Measurements from ENCODE around the gene ERGIC1. TPM values are rescaled to one million over a fixed set of nuclear protein-coding genes. Genes with fewer than 3 reads are reported as not detected.
A peak's percentile ranks its signal among the peaks of the same experiment; 100 is the strongest.

Gene ERGIC1
- total RNA-seq, 1 experiment from 2014 or later = 89.8 TPM

DNA sequence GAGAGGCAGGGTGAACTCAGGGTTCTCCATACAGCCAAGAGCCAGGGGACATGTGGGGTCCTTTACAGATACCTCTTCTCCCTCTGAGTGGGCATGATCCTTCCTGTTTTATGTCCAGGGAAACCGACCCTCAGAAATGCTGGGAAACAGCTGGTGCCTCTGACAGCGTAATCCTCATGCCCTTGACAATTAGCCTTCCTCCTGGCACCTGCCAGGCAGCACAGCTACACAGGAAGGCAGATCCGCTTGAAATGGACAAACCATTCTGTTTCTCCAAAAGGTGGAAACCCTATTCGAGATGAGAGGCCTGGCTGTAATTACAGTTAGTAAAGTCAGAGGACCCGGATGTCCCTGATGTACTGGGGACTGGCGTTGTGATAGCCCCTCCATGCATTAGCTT, 7.2 kb downstream of the ERGIC1 start:
- CTCF ChIA-PET = interaction anchor here (0.7 kb wide), 1 partner anchor 69 kb away, joined by 3 read pairs; no protein-coding TSS in a partner anchor
- H3K4me3 Mint-ChIP-seq = no peak overlapping the region
- peaks cover 7% of the 10 kb centered on the region for H3K36me3 Mint-ChIP-seq
- POLR2A ChIA-PET = no interaction called here
- no peak for ATAC-seq
- TF ChIP-seq TEAD4 (CRISPR knock-in tag; IDR thresholded peaks at IDR 0.05) (no peak), FOXP4 (CRISPR knock-in tag; IDR thresholded peaks at IDR 0.05) (no peak), NR2C2 (CRISPR knock-in tag; IDR thresholded peaks at IDR 0.05) (no peak), MLX (CRISPR knock-in tag; IDR thresholded peaks at IDR 0.05) (no peak), ZNF671 (CRISPR knock-in tag; IDR thresholded peaks at IDR 0.05) (no peak), NFATC4 (CRISPR knock-in tag; IDR thresholded peaks at IDR 0.05) (no peak), KAT7 (CRISPR knock-in tag; IDR thresholded peaks at IDR 0.05; ENCODE audit: borderline replicate concordance) (no peak)
- no peak overlapping the region for H3K27ac Mint-ChIP-seq
- H3K27me3 Mint-ChIP-seq (ENCODE audit: low read depth) = no peaks in the 10 kb centered on the region
- H3K4me1 Mint-ChIP-seq = peaks cover 23% of the 10 kb centered on the region
- H3K9me3 Mint-ChIP-seq = no peaks in the 10 kb centered on the region
- no peak for DNase-seq (ENCODE audit: low spot score)

DNA sequence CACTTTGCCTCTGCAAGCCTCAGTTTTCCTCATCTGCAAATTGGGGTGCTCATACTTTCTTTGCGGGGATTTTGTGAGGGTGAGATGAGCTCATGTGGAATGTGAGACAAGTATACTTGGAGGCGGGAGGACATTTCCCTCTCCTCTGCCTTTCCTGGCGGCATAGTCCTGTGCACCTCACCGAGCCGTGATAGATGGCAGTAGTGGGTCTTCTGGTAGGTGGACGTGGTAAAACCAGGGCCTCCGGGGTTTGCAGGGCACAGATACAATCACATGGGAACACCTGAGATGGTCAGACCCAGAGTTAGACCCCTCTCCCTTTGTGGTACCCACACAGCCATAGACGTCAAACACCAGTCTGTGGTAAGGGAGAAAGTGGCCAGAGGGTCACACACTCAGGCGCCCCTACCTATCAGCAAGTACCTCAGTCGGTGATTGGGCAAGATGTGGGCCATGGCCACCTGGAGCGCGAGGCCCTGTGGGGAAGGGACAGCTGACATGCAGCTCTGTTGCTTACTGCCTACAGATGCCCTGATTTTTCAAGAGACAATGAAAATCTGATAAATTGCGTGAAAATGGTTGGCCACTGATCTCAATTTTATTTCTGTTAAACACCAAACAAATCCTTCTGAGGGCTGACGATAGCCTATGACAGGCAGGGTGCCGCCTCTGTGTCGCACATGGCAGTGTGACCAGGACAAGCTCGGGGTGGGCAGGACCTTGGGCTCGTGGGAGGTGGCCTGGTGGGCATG, 9.9 kb downstream of the ERGIC1 start:
- ChIA-PET POLR2A (no interaction called here), CTCF (interaction anchor here (0.6 to 1.5 kb wide), 7 partner anchors 10 to 137 kb away, joined by 3 to 6 read pairs (median 4); partner anchors contain the start of gene ERGIC1)
- no peaks in the 10 kb centered on the region for H3K27me3 Mint-ChIP-seq (ENCODE audit: low read depth)
- peaks cover 24% of the 10 kb centered on the region for H3K4me1 Mint-ChIP-seq
- H3K27ac Mint-ChIP-seq = peak overlapping the region; percentile 38; the same call in 1 of the 2 replicates
- peaks cover 7% of the 10 kb centered on the region for H3K36me3 Mint-ChIP-seq
- no peaks in the 10 kb centered on the region for H3K9me3 Mint-ChIP-seq
- no peak for TF ChIP-seq CBFB (CRISPR knock-in tag; IDR thresholded peaks at IDR 0.05; ENCODE audit: low read depth)
- TF ChIP-seq TEAD1 (CRISPR knock-in tag; IDR thresholded peaks at IDR 0.05) = no peak
- no peak for TF ChIP-seq HMGA2 (CRISPR knock-in tag; IDR thresholded peaks at IDR 0.05)
- TF ChIP-seq FOXP1 (CRISPR knock-in tag; IDR thresholded peaks at IDR 0.05; ENCODE audit: borderline replicate concordance) = no peak
- TF ChIP-seq, protein P1, sequence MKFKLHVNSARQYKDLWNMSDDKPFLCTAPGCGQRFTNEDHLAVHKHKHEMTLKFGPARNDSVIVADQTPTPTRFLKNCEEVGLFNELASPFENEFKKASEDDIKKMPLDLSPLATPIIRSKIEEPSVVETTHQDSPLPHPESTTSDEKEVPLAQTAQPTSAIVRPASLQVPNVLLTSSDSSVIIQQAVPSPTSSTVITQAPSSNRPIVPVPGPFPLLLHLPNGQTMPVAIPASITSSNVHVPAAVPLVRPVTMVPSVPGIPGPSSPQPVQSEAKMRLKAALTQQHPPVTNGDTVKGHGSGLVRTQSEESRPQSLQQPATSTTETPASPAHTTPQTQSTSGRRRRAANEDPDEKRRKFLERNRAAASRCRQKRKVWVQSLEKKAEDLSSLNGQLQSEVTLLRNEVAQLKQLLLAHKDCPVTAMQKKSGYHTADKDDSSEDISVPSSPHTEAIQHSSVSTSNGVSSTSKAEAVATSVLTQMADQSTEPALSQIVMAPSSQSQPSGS (CRISPR knock-in tag; IDR thresholded peaks at IDR 0.05; ENCODE audit: borderline replicate concordance, low read depth) = no peak
- TF ChIP-seq TEAD4 (CRISPR knock-in tag; IDR thresholded peaks at IDR 0.05) = no peak
- TF ChIP-seq TCF7 (CRISPR knock-in tag; IDR thresholded peaks at IDR 0.05; ENCODE audit: low read depth) = no peak
- TF ChIP-seq ELF4 (CRISPR knock-in tag; IDR thresholded peaks at IDR 0.05; ENCODE audit: low read depth) = no peak
- no peak for TF ChIP-seq GABPB1 (CRISPR knock-in tag; IDR thresholded peaks at IDR 0.05)
- TF ChIP-seq, protein P2, sequence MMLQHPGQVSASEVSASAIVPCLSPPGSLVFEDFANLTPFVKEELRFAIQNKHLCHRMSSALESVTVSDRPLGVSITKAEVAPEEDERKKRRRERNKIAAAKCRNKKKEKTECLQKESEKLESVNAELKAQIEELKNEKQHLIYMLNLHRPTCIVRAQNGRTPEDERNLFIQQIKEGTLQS (CRISPR knock-in tag; conservative IDR thresholded peaks at IDR 0.05) = no peak
- TF ChIP-seq SMAD4 (CRISPR knock-in tag; IDR thresholded peaks at IDR 0.05) = no peak
- TF ChIP-seq OVOL2 (CRISPR knock-in tag; IDR thresholded peaks at IDR 0.05; ENCODE audit: borderline replicate concordance) = no peak
- TF ChIP-seq NFYB (CRISPR knock-in tag; conservative IDR thresholded peaks at IDR 0.05; ENCODE audit: low read depth) = no peak
- TF ChIP-seq, protein P3, sequence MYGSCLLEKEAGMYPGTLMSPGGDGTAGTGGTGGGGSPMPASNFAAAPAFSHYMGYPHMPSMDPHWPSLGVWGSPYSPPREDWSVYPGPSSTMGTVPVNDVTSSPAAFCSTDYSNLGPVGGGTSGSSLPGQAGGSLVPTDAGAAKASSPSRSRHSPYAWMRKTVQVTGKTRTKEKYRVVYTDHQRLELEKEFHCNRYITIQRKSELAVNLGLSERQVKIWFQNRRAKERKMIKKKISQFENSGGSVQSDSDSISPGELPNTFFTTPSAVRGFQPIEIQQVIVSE (CRISPR knock-in tag; IDR thresholded peaks at IDR 0.05; ENCODE audit: borderline replicate concordance) = no peak
- no peak for TF ChIP-seq MXD4 (CRISPR knock-in tag; IDR thresholded peaks at IDR 0.05; ENCODE audit: borderline replicate concordance)
- no peak for TF ChIP-seq NR2C2 (CRISPR knock-in tag; IDR thresholded peaks at IDR 0.05)
- ATAC-seq = peak; percentile 77
- DNase-seq (ENCODE audit: low spot score) = no peak
- no peak overlapping the region for H3K4me3 Mint-ChIP-seq
